Calu3 (cell line): ENCODE measurements around the gene CFAP43. TPM values are rescaled to one million over a fixed set of nuclear protein-coding genes. Genes with fewer than 3 reads are reported as not detected.
A peak's percentile ranks its signal among the peaks of the same experiment; 100 is the strongest.

Experiments
- BruUV-seq: library from RNA; stranded (reverse); fragments of 400-500 nt; replicated peaks from 2 replicates; lab custom pipeline; 2021; lab: Mats Ljungman, UMichigan
- CTCF ChIA-PET: fragments of 300-600 bp; sonication (Branson Sonifier 250); formaldehyde crosslinking; loops from one replicate; lab custom pipeline; 2022; ENCODE audit warnings: antibody characterized with exemption; lab: Charles Lee
- DNase-seq: peaks from one replicate; pipeline ENCODE4 v3.0.0; 2022
- H3K27ac Mint-ChIP-seq: one replicate; pipeline ENCODE4 v1.8.0; 2022; ENCODE audit warnings: mixed read lengths; ENCODE audit not compliant: unreplicated experiment
- H3K27me3 Mint-ChIP-seq: one replicate; pipeline ENCODE4 v1.8.0; 2022; ENCODE audit warnings: mixed read lengths; ENCODE audit not compliant: unreplicated experiment
- H3K36me3 Mint-ChIP-seq: one replicate; pipeline ENCODE4 v1.8.0; 2022; ENCODE audit warnings: mild to moderate bottlenecking, moderate library complexity, mixed read lengths; ENCODE audit not compliant: insufficient read depth, unreplicated experiment
- H3K4me1 Mint-ChIP-seq: one replicate; pipeline ENCODE4 v1.8.0; 2022; ENCODE audit warnings: mild to moderate bottlenecking, low read depth, mixed read lengths; ENCODE audit not compliant: unreplicated experiment
- H3K4me3 Mint-ChIP-seq: one replicate; pipeline ENCODE4 v1.8.0; 2022; ENCODE audit warnings: mild to moderate bottlenecking, low read depth, moderate library complexity, mixed read lengths; ENCODE audit not compliant: unreplicated experiment
- H3K9me3 Mint-ChIP-seq: one replicate; pipeline ENCODE4 v1.8.0; 2022; ENCODE audit warnings: low read depth, mixed read lengths; ENCODE audit not compliant: unreplicated experiment
- CTCF ChIP-seq: fragments of 200-600 bp; IDR thresholded peaks from one replicate; pipeline ENCODE4 v1.8.0; 2022; ENCODE audit warnings: antibody characterized with exemption; ENCODE audit not compliant: unreplicated experiment
- intact Hi-C: fragments of 100-400 bp; cut with micrococcal nuclease; formaldehyde crosslinking; loops from one replicate; pipeline ENCODE4 v1.10.0; 2022; ENCODE audit not compliant: unreplicated experiment
- total RNA-seq: library from RNA; stranded (reverse); gene quantifications from 2 replicates; pipeline ENCODE4 v1.2.3, GENCODE V29; 2022

CFAP43 gene
- total RNA-seq, 1 experiment from 2014 or later = 0.94 TPM

GRCh38 chr10:104254493-104255310 is 22.5 kb upstream of the CFAP43 start, which contains the start of gene GSTO1:
GSTO1 (plus strand) TSS chr10:104254892; CDS start chr10:104254929, 37 bp downstream.
- peak within 1 kb of the TSS; percentile 56 for H3K27ac Mint-ChIP-seq
- peak within 1 kb of the TSS; percentile 84 for H3K4me3 Mint-ChIP-seq
- no peak for TF ChIP-seq CTCF
- H3K27me3 Mint-ChIP-seq = no peaks in the 10 kb centered on the region
- no TSS peak for BruUV-seq
- peaks cover 37% of the 10 kb centered on the region for H3K36me3 Mint-ChIP-seq
- H3K9me3 Mint-ChIP-seq = no peaks in the 10 kb centered on the region
- CTCF ChIA-PET = interaction anchor here (0.6 to 1.5 kb wide), 5 partner anchors 9 to 361 kb away, joined by 3 to 6 read pairs (median 4); partner anchors contain the start of gene GSTO2
- peaks cover 19% of the 10 kb centered on the region for H3K4me1 Mint-ChIP-seq
- peak; percentile 56 for DNase-seq
- intact Hi-C loops = no loop called here

- no peak for TF ChIP-seq CTCF
- no peak for DNase-seq
- Mint-ChIP-seq H3K9me3 (no peaks in the 10 kb centered on the region), H3K27me3 (no peaks in the 10 kb centered on the region), H3K4me1 (peaks cover 13% of the 10 kb centered on the region), H3K4me3 (peak overlapping the region; percentile 84), H3K27ac (peak overlapping the region; percentile 4), H3K36me3 (peaks cover 37% of the 10 kb centered on the region)
- BruUV-seq = no TSS peak
- CTCF ChIA-PET = interaction anchor here (0.7 kb wide), 2 partner anchors 15 to 20 kb away, joined by 3 to 4 read pairs; partner anchors contain the start of gene GSTO2
- intact Hi-C loops = no loop called here
Observed at GRCh38 chr10:104253606-104254410, 21.6 kb upstream of the CFAP43 start.

GRCh38 chr10:104253106-104253505 is 20.9 kb upstream of the CFAP43 start:
- no TSS peak for BruUV-seq
- peak overlapping the region; percentile 84 for H3K4me3 Mint-ChIP-seq
- DNase-seq = no peak
- H3K27ac Mint-ChIP-seq = no peak overlapping the region
- intact Hi-C loops = no loop called here
- no peak for TF ChIP-seq CTCF
- H3K4me1 Mint-ChIP-seq = peaks cover 13% of the 10 kb centered on the region
- peaks cover 30% of the 10 kb centered on the region for H3K36me3 Mint-ChIP-seq
- H3K9me3 Mint-ChIP-seq = no peaks in the 10 kb centered on the region
- no peaks in the 10 kb centered on the region for H3K27me3 Mint-ChIP-seq
- CTCF ChIA-PET = no interaction called here

- CTCF ChIA-PET = no interaction called here
- no TSS peak for BruUV-seq
- H3K27me3 Mint-ChIP-seq = no peaks in the 10 kb centered on the region
- peaks cover 13% of the 10 kb centered on the region for H3K4me1 Mint-ChIP-seq
- no peak for TF ChIP-seq CTCF
- DNase-seq = no peak
- no peaks in the 10 kb centered on the region for H3K9me3 Mint-ChIP-seq
- H3K4me3 Mint-ChIP-seq = no peak overlapping the region
- H3K36me3 Mint-ChIP-seq = peaks cover 27% of the 10 kb centered on the region
- H3K27ac Mint-ChIP-seq = no peak overlapping the region
- intact Hi-C loops = no loop called here
Observed at GRCh38 chr10:104252368-104252767, 20.2 kb upstream of the CFAP43 start.
